WTC11 (cell line): ENCODE data around the gene TMEM184A. TPM values are rescaled to one million over a fixed set of nuclear protein-coding genes. Genes with fewer than 3 reads are reported as not detected.

Experiments
- ATAC-seq: fragments of 200-7000 bp; cut with Tn5 transposase; 2 replicates; pipeline ENCODE4 v1.10.0; 2021; ENCODE audit warnings: mild to moderate bottlenecking, moderate library complexity
- CTCF ChIA-PET: fragments of 300-600 bp; sonication (Branson Sonifier 250); formaldehyde crosslinking; loops from one replicate; lab custom pipeline; 2021; ENCODE audit warnings: antibody characterized with exemption; lab: Charles Lee
- POLR2A ChIA-PET: fragments of 350-600 bp; sonication (Branson Sonifier 250); formaldehyde crosslinking; loops from one replicate; lab custom pipeline; 2021; ENCODE audit warnings: antibody characterized with exemption; lab: Charles Lee
- DNase-seq: peaks from one replicate; pipeline ENCODE4 v3.0.0; 2021; ENCODE audit warnings: low spot score
- H3K27ac Mint-ChIP-seq: 2 replicates; pipeline ENCODE4 v1.8.0; 2021; ENCODE audit warnings: mixed read lengths
- H3K27me3 Mint-ChIP-seq: 2 replicates; pipeline ENCODE4 v1.8.0; 2021; ENCODE audit warnings: low read depth, mild to moderate bottlenecking, moderate library complexity, mixed read lengths
- H3K36me3 Mint-ChIP-seq: 2 replicates; pipeline ENCODE4 v1.8.0; 2021; ENCODE audit warnings: mixed read lengths
- H3K4me1 Mint-ChIP-seq: 2 replicates; pipeline ENCODE4 v1.8.0; 2022; ENCODE audit warnings: mixed read lengths
- H3K4me3 Mint-ChIP-seq: 2 replicates; pipeline ENCODE4 v1.8.0; 2021; ENCODE audit warnings: mild to moderate bottlenecking, moderate library complexity, mixed read lengths
- H3K9me3 Mint-ChIP-seq: 2 replicates; pipeline ENCODE4 v1.8.0; 2021; ENCODE audit warnings: mixed read lengths
- ELF4 ChIP-seq: sonication (generic); formaldehyde crosslinking; IDR thresholded peaks from 2 replicates; pipeline ENCODE4 v1.8.1; 2022; ENCODE audit warnings: low read depth, mild to moderate bottlenecking, moderate library complexity, missing genetic modification reagents
- ESRRA ChIP-seq: sonication (generic); formaldehyde crosslinking; IDR thresholded peaks from 2 replicates; pipeline ENCODE4 v1.8.1; 2022; ENCODE audit warnings: mild to moderate bottlenecking, missing genetic modification reagents, borderline replicate concordance
- ETV6 ChIP-seq: sonication (generic); formaldehyde crosslinking; IDR thresholded peaks from 2 replicates; pipeline ENCODE4 v1.8.1; 2022; ENCODE audit warnings: mild to moderate bottlenecking, missing genetic modification reagents
- GTF2I ChIP-seq: fragments of 250-450 bp; sonication (Bioruptor Pico); conservative IDR thresholded peaks from 2 replicates; pipeline ENCODE4 v1.4.0; 2021; ENCODE audit warnings: mild to moderate bottlenecking
- NFYB ChIP-seq: sonication (generic); formaldehyde crosslinking; conservative IDR thresholded peaks from 2 replicates; pipeline ENCODE4 v1.8.0; 2022; ENCODE audit warnings: low read depth, missing genetic modification reagents
- NR1H2 ChIP-seq: sonication (generic); formaldehyde crosslinking; IDR thresholded peaks from 2 replicates; pipeline ENCODE4 v1.9.0; 2021; ENCODE audit warnings: mild to moderate bottlenecking, moderate library complexity, missing genetic modification reagents
- NR2C2 ChIP-seq: sonication (generic); formaldehyde crosslinking; IDR thresholded peaks from 2 replicates; pipeline ENCODE4 v1.8.0; 2022; ENCODE audit warnings: mild to moderate bottlenecking, missing genetic modification reagents
- RELA ChIP-seq: sonication (generic); formaldehyde crosslinking; IDR thresholded peaks from 2 replicates; pipeline ENCODE4 v1.8.1; 2022; ENCODE audit warnings: missing genetic modification reagents, mild to moderate bottlenecking, borderline replicate concordance
- RORB ChIP-seq: fragments of 250-450 bp; sonication (Bioruptor Pico); IDR thresholded peaks from 2 replicates; pipeline ENCODE4 v1.9.0; 2021; ENCODE audit warnings: mild to moderate bottlenecking
- TEAD4 ChIP-seq: sonication (generic); formaldehyde crosslinking; IDR thresholded peaks from 2 replicates; pipeline ENCODE4 v1.8.0; 2022; ENCODE audit warnings: mild to moderate bottlenecking, missing genetic modification reagents
- ZNF121 ChIP-seq: sonication (generic); formaldehyde crosslinking; IDR thresholded peaks from 2 replicates; pipeline ENCODE4 v1.8.0; 2023; ENCODE audit warnings: missing genetic modification reagents
- ZNF219 ChIP-seq: sonication (generic); formaldehyde crosslinking; IDR thresholded peaks from 2 replicates; pipeline ENCODE4 v1.8.0; 2023; ENCODE audit warnings: missing genetic modification reagents, mild to moderate bottlenecking, borderline replicate concordance
- total RNA-seq: library from RNA; stranded (reverse); gene quantifications from 3 replicates; pipeline ENCODE4 v1.2.3, GENCODE V29; 2021
- TF ChIP-seq, protein P1 (sequence below): sonication (generic); formaldehyde crosslinking; IDR thresholded peaks from 2 replicates; pipeline ENCODE4 v1.8.1; 2022; ENCODE audit warnings: low read depth, missing genetic modification reagents, borderline replicate concordance
- TF ChIP-seq, protein P2 (sequence below): sonication (generic); formaldehyde crosslinking; IDR thresholded peaks from 2 replicates; pipeline ENCODE4 v1.8.1; 2023; ENCODE audit warnings: mild to moderate bottlenecking, missing genetic modification reagents
- TF ChIP-seq, protein P3 (sequence below): sonication (generic); formaldehyde crosslinking; IDR thresholded peaks from 2 replicates; pipeline ENCODE4 v1.8.0; 2023; ENCODE audit warnings: mild to moderate bottlenecking, missing genetic modification reagents
- TF ChIP-seq, protein P4 (sequence below): sonication (generic); formaldehyde crosslinking; IDR thresholded peaks from 2 replicates; pipeline ENCODE4 v1.8.1; 2022; ENCODE audit warnings: low read depth, mild to moderate bottlenecking, moderate library complexity, missing genetic modification reagents, borderline replicate concordance
- TF ChIP-seq, protein P5 (sequence below): sonication (generic); formaldehyde crosslinking; IDR thresholded peaks from 2 replicates; pipeline ENCODE4 v1.8.1; 2023; ENCODE audit warnings: mild to moderate bottlenecking, missing genetic modification reagents
- TF ChIP-seq, protein P6 (sequence below): sonication (generic); formaldehyde crosslinking; IDR thresholded peaks from 2 replicates; pipeline ENCODE4 v1.8.1; 2023; ENCODE audit warnings: mild to moderate bottlenecking, moderate library complexity, missing genetic modification reagents
- TF ChIP-seq, protein P7 (sequence below): sonication (generic); formaldehyde crosslinking; IDR thresholded peaks from 2 replicates; pipeline ENCODE4 v1.8.0; 2022; ENCODE audit warnings: mild to moderate bottlenecking, missing genetic modification reagents
- TF ChIP-seq, protein P8 (sequence below): fragments of 250-450 bp; sonication (Bioruptor Pico); IDR thresholded peaks from 2 replicates; pipeline ENCODE4 v1.9.0; 2021; ENCODE audit warnings: mild to moderate bottlenecking

Gene TMEM184A
- total RNA-seq, 1 experiment from 2014 or later: 1.4 TPM

DNA sequence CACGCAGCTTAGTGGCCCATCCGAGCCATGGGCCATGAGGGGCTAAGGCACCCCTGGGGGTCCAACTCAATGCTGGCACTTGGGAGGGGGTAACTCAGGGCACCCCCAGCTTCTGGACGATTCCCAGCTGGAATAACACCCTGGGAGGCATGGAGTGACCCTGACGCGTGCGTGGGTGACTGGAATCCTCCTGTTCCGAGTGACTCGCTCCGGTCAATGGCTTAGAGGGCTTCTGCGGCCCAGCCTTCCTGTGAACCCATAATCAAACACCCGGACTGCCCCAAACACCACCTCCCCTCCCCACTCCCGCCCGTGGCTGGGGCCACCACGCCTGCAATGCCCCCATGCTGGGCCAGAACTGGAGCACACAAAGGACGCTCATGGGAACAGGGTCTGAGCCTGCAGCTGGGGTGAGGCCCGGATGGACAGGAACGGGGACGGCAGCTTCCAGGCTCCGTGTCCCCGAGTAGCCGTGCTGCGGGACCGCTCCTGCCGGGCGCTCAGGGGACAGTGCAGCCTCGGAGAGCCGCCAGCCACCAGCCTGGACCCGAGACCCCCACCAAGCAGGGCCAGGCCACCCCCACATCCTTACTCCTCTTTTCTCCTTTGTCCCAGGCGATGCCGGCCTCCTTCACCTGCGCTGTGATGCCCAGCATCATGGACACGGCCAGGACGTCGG is 60.3 kb downstream of the TMEM184A start:
- ChIA-PET CTCF (no interaction called here), POLR2A (interaction anchor here (1.0 kb wide), 1 partner anchor 16 kb away, joined by 3 read pairs; no protein-coding TSS in a partner anchor)
- Mint-ChIP-seq H3K4me3 (no peak overlapping the region), H3K9me3 (no peaks in the 10 kb centered on the region), H3K4me1 (no peaks in the 10 kb centered on the region), H3K36me3 (peaks cover 39% of the 10 kb centered on the region), H3K27me3 (no peaks in the 10 kb centered on the region), H3K27ac (no peak overlapping the region)
- no peak for DNase-seq
- ATAC-seq: no peak
- TF ChIP-seq, protein P1, sequence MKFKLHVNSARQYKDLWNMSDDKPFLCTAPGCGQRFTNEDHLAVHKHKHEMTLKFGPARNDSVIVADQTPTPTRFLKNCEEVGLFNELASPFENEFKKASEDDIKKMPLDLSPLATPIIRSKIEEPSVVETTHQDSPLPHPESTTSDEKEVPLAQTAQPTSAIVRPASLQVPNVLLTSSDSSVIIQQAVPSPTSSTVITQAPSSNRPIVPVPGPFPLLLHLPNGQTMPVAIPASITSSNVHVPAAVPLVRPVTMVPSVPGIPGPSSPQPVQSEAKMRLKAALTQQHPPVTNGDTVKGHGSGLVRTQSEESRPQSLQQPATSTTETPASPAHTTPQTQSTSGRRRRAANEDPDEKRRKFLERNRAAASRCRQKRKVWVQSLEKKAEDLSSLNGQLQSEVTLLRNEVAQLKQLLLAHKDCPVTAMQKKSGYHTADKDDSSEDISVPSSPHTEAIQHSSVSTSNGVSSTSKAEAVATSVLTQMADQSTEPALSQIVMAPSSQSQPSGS (CRISPR knock-in tag): no peak
- no peak for TF ChIP-seq NR2C2
- TF ChIP-seq, protein P2, sequence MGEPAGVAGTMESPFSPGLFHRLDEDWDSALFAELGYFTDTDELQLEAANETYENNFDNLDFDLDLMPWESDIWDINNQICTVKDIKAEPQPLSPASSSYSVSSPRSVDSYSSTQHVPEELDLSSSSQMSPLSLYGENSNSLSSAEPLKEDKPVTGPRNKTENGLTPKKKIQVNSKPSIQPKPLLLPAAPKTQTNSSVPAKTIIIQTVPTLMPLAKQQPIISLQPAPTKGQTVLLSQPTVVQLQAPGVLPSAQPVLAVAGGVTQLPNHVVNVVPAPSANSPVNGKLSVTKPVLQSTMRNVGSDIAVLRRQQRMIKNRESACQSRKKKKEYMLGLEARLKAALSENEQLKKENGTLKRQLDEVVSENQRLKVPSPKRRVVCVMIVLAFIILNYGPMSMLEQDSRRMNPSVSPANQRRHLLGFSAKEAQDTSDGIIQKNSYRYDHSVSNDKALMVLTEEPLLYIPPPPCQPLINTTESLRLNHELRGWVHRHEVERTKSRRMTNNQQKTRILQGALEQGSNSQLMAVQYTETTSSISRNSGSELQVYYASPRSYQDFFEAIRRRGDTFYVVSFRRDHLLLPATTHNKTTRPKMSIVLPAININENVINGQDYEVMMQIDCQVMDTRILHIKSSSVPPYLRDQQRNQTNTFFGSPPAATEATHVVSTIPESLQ (CRISPR knock-in tag): no peak
- TF ChIP-seq, protein P3, sequence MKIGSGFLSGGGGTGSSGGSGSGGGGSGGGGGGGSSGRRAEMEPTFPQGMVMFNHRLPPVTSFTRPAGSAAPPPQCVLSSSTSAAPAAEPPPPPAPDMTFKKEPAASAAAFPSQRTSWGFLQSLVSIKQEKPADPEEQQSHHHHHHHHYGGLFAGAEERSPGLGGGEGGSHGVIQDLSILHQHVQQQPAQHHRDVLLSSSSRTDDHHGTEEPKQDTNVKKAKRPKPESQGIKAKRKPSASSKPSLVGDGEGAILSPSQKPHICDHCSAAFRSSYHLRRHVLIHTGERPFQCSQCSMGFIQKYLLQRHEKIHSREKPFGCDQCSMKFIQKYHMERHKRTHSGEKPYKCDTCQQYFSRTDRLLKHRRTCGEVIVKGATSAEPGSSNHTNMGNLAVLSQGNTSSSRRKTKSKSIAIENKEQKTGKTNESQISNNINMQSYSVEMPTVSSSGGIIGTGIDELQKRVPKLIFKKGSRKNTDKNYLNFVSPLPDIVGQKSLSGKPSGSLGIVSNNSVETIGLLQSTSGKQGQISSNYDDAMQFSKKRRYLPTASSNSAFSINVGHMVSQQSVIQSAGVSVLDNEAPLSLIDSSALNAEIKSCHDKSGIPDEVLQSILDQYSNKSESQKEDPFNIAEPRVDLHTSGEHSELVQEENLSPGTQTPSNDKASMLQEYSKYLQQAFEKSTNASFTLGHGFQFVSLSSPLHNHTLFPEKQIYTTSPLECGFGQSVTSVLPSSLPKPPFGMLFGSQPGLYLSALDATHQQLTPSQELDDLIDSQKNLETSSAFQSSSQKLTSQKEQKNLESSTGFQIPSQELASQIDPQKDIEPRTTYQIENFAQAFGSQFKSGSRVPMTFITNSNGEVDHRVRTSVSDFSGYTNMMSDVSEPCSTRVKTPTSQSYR (CRISPR knock-in tag): no peak
- TF ChIP-seq RELA (CRISPR knock-in tag): no peak
- TF ChIP-seq, protein P4, sequence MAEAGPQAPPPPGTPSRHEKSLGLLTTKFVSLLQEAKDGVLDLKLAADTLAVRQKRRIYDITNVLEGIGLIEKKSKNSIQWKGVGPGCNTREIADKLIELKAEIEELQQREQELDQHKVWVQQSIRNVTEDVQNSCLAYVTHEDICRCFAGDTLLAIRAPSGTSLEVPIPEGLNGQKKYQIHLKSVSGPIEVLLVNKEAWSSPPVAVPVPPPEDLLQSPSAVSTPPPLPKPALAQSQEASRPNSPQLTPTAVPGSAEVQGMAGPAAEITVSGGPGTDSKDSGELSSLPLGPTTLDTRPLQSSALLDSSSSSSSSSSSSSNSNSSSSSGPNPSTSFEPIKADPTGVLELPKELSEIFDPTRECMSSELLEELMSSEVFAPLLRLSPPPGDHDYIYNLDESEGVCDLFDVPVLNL (CRISPR knock-in tag): no peak
- TF ChIP-seq NFYB (CRISPR knock-in tag): no peak
- TF ChIP-seq, protein P5, sequence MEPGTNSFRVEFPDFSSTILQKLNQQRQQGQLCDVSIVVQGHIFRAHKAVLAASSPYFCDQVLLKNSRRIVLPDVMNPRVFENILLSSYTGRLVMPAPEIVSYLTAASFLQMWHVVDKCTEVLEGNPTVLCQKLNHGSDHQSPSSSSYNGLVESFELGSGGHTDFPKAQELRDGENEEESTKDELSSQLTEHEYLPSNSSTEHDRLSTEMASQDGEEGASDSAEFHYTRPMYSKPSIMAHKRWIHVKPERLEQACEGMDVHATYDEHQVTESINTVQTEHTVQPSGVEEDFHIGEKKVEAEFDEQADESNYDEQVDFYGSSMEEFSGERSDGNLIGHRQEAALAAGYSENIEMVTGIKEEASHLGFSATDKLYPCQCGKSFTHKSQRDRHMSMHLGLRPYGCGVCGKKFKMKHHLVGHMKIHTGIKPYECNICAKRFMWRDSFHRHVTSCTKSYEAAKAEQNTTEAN: no peak
- TF ChIP-seq TEAD4 (CRISPR knock-in tag): no peak
- no peak for TF ChIP-seq GTF2I (CRISPR knock-in tag)

DNA sequence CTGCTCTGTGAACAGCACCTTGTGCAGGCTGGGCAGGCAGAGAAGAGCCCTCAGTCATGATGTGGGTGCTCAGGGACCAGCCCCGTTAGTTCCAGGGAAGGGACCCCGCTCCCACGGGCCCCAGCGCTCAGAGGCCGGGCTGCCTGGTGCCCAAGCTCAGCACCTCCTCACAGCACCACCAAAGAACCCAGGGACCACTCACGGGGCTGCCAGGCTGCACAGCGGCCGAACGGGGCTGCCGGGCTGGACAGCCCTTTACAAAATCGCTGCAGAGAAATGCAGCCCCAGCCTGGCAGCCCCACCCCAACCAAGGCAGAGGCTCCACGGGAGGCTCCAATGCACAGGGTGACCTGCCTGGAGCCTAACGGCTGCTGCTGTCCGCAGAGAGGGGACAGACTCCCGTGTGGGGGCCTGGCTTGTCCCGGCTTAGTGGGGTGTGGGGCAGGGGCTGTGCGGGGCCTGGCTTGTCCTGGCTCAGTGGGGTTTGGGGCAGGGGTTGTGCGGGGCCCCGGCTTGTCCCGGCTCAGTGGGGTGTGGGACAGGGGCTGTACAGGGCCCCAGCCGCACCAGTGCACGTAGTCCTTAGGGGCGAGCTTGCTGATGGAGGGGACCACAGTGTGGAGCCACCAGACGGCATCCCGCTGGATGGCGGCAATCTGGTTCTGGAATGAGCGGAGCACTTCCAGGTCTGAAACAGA is 61.0 kb downstream of the TMEM184A start:
- H3K27ac Mint-ChIP-seq: no peak overlapping the region
- H3K4me1 Mint-ChIP-seq: no peaks in the 10 kb centered on the region
- no peaks in the 10 kb centered on the region for H3K9me3 Mint-ChIP-seq
- ChIA-PET CTCF (interaction anchor here (1.6 kb wide), 1 partner anchor 21 kb away, joined by 4 read pairs; no protein-coding TSS in a partner anchor), POLR2A (interaction anchor here (1.0 kb wide), 1 partner anchor 15 kb away, joined by 3 read pairs; no protein-coding TSS in a partner anchor)
- H3K36me3 Mint-ChIP-seq: peaks cover 37% of the 10 kb centered on the region
- H3K27me3 Mint-ChIP-seq: no peaks in the 10 kb centered on the region
- no peak for DNase-seq
- no peak overlapping the region for H3K4me3 Mint-ChIP-seq
- ATAC-seq: no peak
- TF ChIP-seq ESRRA (CRISPR knock-in tag): no peak
- no peak for TF ChIP-seq ZNF219 (CRISPR knock-in tag)
- no peak for TF ChIP-seq ELF4
- TF ChIP-seq, protein P6, sequence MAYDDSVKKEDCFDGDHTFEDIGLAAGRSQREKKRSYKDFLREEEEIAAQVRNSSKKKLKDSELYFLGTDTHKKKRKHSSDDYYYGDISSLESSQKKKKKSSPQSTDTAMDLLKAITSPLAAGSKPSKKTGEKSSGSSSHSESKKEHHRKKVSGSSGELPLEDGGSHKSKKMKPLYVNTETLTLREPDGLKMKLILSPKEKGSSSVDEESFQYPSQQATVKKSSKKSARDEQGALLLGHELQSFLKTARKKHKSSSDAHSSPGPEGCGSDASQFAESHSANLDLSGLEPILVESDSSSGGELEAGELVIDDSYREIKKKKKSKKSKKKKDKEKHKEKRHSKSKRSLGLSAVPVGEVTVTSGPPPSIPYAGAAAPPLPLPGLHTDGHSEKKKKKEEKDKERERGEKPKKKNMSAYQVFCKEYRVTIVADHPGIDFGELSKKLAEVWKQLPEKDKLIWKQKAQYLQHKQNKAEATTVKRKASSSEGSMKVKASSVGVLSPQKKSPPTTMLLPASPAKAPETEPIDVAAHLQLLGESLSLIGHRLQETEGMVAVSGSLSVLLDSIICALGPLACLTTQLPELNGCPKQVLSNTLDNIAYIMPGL: no peak
- TF ChIP-seq ZNF121 (CRISPR knock-in tag): no peak
- no peak for TF ChIP-seq RORB
- no peak for TF ChIP-seq ETV6 (CRISPR knock-in tag)
- TF ChIP-seq, protein P7, sequence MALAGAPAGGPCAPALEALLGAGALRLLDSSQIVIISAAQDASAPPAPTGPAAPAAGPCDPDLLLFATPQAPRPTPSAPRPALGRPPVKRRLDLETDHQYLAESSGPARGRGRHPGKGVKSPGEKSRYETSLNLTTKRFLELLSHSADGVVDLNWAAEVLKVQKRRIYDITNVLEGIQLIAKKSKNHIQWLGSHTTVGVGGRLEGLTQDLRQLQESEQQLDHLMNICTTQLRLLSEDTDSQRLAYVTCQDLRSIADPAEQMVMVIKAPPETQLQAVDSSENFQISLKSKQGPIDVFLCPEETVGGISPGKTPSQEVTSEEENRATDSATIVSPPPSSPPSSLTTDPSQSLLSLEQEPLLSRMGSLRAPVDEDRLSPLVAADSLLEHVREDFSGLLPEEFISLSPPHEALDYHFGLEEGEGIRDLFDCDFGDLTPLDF: no peak
- TF ChIP-seq NR1H2 (CRISPR knock-in tag): no peak
- TF ChIP-seq, protein P8, sequence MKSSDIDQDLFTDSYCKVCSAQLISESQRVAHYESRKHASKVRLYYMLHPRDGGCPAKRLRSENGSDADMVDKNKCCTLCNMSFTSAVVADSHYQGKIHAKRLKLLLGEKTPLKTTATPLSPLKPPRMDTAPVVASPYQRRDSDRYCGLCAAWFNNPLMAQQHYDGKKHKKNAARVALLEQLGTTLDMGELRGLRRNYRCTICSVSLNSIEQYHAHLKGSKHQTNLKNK (CRISPR knock-in tag): no peak
